Activated naive CD4-positive, alpha-beta T cell treated with anti-CD3 and anti-CD28 coated beads, Interleukin-2, amount 50 U/mL, for 72 hours (primary cell): ENCODE measurements around the gene CMTM2. TPM values are rescaled to one million over a fixed set of nuclear protein-coding genes. Genes with fewer than 3 reads are reported as not detected.
"Not testable (repeated sequence)": the region's sequence is repeated elsewhere in the genome, so short reads cannot be mapped to it uniquely, and the experiment has no call there.

Source experiments
- ATAC-seq, 2 donors: fragments of 150-1000 bp; cut with Tn5 transposase; 2 replicates each; pipeline ENCODE4 v1.10.0; 2021; ENCODE audit warnings: mild to moderate bottlenecking in 2 of 2, moderate library complexity in 2 of 2
- DNase-seq, 2 donors: peaks; one replicate each; pipeline ENCODE4 v3.0.0; 2021 to 2022; ENCODE audit warnings: low spot score in 2 of 2
- H3K27ac Mint-ChIP-seq, 2 donors: one replicate each; pipeline ENCODE4 v1.8.0; 2022; ENCODE audit warnings: mild to moderate bottlenecking in 2 of 2, mixed read lengths in 2 of 2
- H3K36me3 Mint-ChIP-seq, 2 donors: one replicate each; pipeline ENCODE4 v1.8.0; 2022; ENCODE audit warnings: mixed read lengths in 2 of 2
- H3K9me3 Mint-ChIP-seq, 2 donors: one replicate each; pipeline ENCODE4 v1.8.0; 2022; ENCODE audit warnings: mixed read lengths in 2 of 2
- total RNA-seq, 2 donors: library from RNA; stranded (reverse); gene quantifications; one replicate each; pipeline ENCODE4 v1.2.3, GENCODE V29; 2022

CMTM2 gene
- total RNA-seq, 2 donors from 2014 or later: 0.87 to 1.1 TPM

DNA sequence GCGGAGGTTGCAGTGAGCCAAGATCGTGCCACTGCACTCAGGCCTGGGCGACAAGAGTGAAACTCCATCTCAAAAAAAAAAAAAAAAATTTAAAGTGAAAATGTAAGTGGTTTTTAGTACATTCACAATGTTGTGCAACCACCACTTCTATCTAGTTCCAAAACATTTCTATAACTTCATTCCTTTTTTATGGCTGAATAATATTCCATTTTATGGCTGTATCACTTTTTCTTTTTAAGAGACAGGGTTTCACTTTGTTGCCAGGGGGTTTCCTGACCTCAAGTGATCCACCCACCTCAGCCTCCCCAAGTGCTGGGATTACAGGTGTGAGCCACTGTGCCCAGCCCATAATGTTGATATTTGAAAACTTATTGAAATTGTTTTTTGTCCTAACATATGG lies 13.6 kb downstream of the CMTM2 start:
- Mint-ChIP-seq H3K27ac (no peak overlapping the region), H3K9me3 (no peaks in the 10 kb centered on the region), H3K36me3 (no peaks in the 10 kb centered on the region)
- no peak for DNase-seq
- no peak for ATAC-seq

DNA sequence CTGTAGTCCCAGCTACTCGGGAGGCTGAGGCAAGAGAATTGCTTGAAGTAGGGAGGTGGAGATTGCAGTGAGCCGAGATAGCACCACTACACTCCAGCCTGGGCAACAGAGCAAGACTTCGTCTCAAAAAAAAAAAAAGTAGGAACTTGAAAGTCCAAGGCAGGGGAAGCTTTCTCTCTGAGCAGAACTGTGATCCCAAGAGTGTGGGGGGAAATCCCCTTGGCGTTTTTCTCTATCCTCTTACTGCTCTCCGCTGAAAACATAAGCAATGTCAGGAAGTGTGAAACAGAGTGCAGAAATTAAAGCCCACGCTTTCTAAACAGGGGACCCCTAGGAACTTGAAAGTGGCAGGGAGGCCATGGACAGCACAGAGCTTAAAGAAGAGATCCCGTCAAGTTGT lies 15.5 kb downstream of the CMTM2 start:
- DNase-seq: no peak
- Mint-ChIP-seq H3K27ac (peak overlapping the region in 1 of 2 donors; percentile 55), H3K9me3 (no peaks in the 10 kb centered on the region), H3K36me3 (no peaks in the 10 kb centered on the region)
- ATAC-seq: no peak

DNA sequence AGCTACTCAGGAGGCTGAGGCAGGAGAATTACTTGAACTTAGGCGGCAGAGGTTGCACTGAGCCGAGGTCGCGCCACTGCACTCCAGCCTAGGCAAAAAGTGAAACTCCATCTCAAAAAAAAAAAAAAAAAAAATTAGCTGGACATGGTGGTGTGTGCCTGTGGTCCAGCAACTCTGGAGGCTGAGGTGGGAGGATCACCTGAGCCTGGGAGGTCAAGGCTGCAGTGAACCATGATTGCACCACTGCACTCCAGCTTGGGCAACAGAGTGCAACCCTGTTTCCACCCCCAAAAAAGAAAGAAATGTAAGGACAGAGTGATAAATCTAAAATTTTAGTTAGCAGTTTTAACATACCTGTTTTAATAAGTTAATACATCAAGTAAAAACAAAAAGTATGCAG lies 17.3 kb downstream of the CMTM2 start:
- not testable (repeated sequence) for ATAC-seq, H3K9me3 Mint-ChIP-seq, DNase-seq, H3K27ac Mint-ChIP-seq
- H3K36me3 Mint-ChIP-seq: peaks cover 0 to 12% of the 10 kb centered on the region in 2 donors

DNA sequence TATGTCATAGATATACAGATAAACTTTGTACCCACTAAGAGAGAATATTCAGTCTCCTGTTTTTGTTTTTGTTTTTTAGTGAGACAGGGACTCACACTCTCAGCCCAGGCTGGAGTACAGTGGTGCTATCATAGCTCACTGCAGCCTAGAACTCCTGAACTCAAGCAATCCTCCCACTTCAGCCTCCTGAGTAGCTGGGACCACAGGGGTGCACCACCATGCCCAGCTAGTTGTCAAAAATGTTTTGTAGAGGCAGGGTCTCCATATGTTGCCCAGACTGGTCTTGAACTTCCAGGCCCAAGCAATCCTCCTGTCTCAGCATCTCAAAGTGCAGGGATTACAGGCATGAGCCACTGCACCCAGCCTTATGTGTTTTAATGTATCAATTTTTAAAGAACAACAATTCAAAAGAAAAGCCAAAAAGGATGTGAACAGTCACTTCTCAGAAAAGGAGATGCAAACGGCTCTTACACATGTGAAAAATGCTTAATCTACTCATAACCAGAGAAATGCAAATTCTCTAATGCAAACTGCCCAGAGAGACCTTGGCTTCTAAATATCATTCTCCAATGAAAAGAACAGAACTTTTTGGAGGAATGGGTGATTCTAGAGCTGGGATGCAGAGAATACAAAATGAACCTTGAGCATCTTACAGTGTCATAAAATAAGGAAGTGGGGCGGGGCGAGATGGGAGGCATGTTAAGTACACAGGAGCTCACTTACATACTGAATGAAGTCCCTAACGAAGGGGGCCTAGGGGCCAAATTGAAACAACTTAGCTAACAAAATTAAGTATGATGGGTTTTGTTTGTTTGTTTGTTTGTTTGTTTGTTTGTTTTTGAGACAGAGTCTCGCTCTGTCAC lies 18.0 kb downstream of the CMTM2 start:
- peaks cover 0 to 8% of the 10 kb centered on the region in 2 donors for H3K9me3 Mint-ChIP-seq
- DNase-seq (no peak), ATAC-seq (peak; percentile 36 to 82)
- peaks cover 0 to 17% of the 10 kb centered on the region in 2 donors for H3K36me3 Mint-ChIP-seq
- H3K27ac Mint-ChIP-seq: peak overlapping the region; percentile 20 to 31

DNA sequence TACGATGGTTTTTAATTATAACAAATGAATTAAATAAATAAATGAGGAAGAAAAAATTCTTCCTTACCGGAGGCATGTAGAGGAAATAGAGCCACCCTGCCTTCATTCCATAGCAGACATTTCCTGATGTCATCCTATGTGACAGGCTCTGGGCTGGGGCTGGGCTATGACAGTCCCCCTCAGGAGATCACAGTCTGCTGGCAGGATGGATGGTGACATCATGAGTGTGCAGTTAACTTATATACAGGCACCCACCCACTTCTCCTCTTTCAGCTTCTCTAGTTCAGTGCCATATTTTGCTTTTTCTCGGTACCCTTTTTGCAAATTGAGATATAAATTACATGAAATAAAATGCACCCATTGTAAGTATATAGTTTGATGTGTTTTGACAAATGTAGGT lies 18.8 kb downstream of the CMTM2 start:
- ATAC-seq (peak; percentile 50 to 63), DNase-seq (no peak)
- H3K27ac Mint-ChIP-seq: no peak overlapping the region
- H3K36me3 Mint-ChIP-seq: peaks cover 0 to 17% of the 10 kb centered on the region in 2 donors
- peaks cover 0 to 8% of the 10 kb centered on the region in 2 donors for H3K9me3 Mint-ChIP-seq

DNA sequence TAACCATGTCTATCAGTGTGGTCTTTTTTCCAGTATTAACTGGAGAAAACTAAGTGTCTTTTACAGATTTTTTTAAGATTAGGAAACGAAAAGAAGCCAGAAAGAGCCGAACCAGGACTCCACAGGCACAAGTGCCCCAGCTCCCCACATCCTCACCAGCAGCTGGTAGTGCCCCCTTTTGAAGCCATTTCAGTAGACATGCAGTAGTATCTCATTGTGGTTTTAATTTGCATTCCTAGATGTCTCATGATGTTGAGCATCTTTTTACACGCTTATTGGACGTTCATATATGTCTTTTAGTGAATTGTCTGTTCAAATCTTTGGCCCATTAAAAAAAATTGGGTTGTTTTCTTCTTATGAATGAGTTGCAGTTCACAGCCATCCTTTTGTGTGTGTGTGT lies 20.5 kb downstream of the CMTM2 start:
- Mint-ChIP-seq H3K36me3 (peaks cover 0 to 17% of the 10 kb centered on the region in 2 donors), H3K9me3 (peaks cover 0 to 8% of the 10 kb centered on the region in 2 donors), H3K27ac (no peak overlapping the region)
- DNase-seq (no peak), ATAC-seq (no peak)

DNA sequence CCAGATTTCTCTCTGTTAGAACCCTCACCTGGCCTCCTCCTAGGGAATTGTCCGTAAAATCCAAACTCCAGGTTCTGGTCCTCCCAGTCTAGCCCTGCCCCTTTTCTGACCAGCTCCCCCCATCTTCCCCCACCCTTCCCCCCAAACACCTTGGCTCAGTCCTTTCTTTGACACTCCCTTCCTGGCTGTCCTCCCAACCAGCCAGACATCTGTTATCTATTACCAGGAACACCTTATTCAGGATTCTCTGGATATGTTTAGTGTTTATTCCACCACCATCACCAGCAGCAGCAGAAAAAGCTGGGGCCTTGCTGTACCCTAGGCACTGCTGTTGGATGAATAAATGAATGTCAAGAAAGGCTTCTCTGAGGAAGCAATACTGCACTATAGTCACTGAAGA lies 21.2 kb downstream of the CMTM2 start:
- Mint-ChIP-seq H3K27ac (peak overlapping the region in 1 of 2 donors; percentile 45), H3K36me3 (peaks cover 0 to 17% of the 10 kb centered on the region in 2 donors)

DNA sequence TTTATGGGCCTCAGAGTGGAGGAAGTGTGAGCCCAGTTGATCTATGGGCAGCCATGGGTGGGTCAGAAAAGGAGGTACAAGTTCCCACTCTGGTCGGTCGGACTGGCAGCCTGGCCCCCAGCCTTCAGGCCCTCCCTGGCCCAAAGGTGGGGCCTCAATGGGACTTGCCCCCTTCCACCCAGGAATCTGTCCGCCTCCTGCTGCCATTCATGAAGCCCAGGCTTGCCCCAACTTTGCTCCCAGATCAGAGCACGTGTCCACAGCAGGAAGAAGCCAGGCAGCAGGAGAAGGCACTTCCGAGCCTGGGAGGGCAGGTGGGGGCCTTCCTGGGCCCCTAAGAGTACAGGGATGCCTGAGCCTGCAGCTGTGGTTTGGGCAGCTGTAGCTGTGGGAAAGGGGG lies 22.2 kb downstream of the CMTM2 start:
- no peak for DNase-seq

More for the DNA sequence above, 21.2 kb downstream of the CMTM2 start:
- no peak for ATAC-seq
- peaks cover 0 to 8% of the 10 kb centered on the region in 2 donors for H3K9me3 Mint-ChIP-seq
- no peak for DNase-seq

DNA sequence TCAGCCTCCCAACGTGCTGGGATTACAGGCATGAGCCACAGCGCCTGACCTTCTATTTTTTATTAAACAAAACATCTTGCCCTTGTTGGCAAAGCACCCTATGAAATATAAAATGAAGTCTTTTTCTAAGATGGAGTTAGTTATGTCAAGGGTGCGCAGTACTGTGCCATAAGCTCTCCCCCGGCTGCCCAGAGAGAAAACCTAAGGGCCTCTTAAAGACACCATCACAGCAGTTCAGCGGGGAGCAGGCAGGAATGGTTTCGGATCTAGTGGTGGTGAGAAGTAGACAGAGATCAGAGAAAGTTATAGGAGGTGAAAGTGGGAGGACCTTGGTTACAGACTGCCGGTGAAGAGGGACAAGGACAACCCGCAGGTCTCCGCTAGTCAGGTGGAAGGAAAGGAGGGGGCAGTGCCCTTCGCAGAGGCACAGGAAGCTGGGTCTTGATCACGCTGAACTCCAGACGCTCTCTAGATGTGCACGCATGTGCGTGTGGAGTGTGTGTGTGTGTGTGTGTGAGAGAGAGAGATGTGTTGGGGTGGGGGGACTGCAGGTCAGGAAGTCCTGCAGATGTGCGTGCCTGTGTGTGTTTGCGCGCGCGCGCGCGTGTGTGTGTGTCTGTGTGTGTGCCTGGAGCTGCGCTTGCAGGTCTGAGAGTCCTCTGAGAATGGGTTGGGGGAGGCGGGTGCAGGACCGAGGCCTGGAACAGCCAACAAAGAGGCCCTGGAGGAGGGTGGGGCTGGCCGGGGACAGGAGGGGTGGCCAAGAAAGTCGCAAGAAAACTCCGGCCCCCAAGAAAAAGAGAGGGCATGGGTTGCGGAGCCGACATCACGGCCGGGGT lies 24.5 kb downstream of the CMTM2 start:
- DNase-seq: peak; percentile 66 to 76
- Mint-ChIP-seq H3K9me3 (peaks cover 0 to 8% of the 10 kb centered on the region in 2 donors), H3K27ac (peak overlapping the region; percentile 44 to 92), H3K36me3 (peaks cover 0 to 17% of the 10 kb centered on the region in 2 donors)
- peak; percentile 64 to 72 for ATAC-seq

More for the DNA sequence above, 22.2 kb downstream of the CMTM2 start:
- Mint-ChIP-seq H3K27ac (no peak overlapping the region), H3K9me3 (peaks cover 0 to 8% of the 10 kb centered on the region in 2 donors), H3K36me3 (peaks cover 0 to 17% of the 10 kb centered on the region in 2 donors)
- no peak for ATAC-seq

DNA sequence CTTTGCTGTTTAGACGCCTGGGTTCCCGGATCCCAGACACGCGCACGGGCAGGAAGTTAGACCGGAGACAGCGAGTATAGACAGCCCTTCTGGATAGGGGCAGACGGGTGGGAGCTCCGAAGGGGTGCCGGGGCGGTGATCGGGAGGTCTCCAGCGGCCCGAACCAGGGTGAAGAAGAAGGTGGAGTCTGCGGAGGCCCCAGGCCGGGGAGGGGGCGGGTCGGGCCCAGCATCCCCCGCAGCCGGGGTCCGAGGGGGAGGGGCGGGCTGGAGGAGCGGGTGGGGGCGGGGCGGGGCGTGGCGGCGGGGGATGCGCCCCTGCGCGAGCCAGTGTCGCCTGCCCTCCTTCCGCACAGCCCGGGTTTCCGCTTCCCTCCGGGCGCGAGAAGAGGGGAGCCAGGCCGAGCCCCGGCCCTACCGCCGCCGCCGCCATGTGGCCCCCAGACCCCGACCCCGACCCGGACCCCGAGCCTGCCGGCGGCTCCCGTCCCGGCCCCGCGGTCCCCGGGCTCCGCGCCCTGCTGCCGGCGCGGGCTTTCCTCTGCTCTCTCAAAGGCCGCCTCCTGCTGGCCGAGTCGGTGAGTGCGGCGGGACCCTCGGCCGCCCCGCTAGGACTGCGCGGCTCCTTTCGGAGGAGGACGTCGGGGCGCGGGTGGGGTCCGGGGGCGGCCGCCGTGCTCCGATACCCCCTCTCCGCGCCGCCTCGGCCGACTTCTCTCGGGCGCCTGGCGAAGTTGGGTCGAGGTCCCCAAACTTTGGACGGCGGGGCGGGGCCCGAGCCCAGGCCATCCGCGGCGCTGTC lies 25.3 kb downstream of the CMTM2 start, which contains the start of gene CMTM3:
TSS of gene CMTM3 (plus strand) at position 329 of the 801 bp plus-strand sequence. CDS start at position 431, 102 bp downstream.
- ATAC-seq (peak; percentile 50 to 70), DNase-seq (peak; percentile 81 to 85)
- H3K36me3 Mint-ChIP-seq: peaks cover 0 to 17% of the 10 kb centered on the region in 2 donors
- peak within 1 kb of the TSS; percentile 44 to 92 for H3K27ac Mint-ChIP-seq
- H3K9me3 Mint-ChIP-seq: peaks cover 0 to 8% of the 10 kb centered on the region in 2 donors

DNA sequence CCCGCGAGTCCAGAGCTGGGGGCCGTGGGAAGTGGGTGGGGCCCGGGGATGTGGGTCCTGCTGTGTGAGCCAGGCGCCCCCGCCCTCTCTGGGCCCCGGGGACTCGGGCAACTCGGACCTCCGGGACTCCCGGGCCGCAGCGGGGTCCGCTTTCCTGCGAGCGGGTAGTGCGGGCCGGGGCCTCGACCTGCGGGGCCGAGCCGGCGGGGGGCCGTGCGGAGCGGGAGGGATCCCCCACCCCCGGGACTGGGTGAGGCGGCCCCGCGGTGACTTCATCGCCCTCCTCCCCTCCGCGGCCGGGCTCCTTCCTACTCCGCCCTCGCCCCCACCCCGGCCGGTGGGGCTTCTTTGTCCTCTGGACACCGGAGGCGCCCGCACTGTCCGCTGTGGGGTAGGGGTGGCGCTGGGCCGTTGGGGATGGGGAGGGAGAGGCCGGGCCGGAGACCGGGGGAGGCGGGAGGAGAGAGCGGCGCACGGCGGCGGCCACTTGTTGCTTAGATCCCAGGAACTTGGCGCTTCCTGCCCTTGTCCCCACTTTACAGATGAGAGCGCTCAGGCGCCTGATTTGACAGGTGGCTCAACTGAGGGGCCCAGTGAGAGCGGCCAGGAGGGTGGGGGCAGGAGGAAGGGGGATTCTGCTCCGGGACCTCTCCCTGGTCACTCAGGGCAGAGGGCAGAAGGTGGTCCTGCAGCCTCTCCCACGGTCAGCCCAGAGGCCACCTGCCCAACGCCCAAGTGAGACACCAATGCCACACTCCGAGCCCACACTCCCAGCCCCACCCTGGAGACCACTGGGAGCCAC lies 26.1 kb downstream of the CMTM2 start:
- DNase-seq (peak; percentile 40 to 73), ATAC-seq (peak; percentile 8 to 40)
- peaks cover 5 to 16% of the 10 kb centered on the region in 2 donors for H3K36me3 Mint-ChIP-seq
- peaks cover 0 to 8% of the 10 kb centered on the region in 2 donors for H3K9me3 Mint-ChIP-seq
- peak overlapping the region; percentile 60 to 84 for H3K27ac Mint-ChIP-seq

DNA sequence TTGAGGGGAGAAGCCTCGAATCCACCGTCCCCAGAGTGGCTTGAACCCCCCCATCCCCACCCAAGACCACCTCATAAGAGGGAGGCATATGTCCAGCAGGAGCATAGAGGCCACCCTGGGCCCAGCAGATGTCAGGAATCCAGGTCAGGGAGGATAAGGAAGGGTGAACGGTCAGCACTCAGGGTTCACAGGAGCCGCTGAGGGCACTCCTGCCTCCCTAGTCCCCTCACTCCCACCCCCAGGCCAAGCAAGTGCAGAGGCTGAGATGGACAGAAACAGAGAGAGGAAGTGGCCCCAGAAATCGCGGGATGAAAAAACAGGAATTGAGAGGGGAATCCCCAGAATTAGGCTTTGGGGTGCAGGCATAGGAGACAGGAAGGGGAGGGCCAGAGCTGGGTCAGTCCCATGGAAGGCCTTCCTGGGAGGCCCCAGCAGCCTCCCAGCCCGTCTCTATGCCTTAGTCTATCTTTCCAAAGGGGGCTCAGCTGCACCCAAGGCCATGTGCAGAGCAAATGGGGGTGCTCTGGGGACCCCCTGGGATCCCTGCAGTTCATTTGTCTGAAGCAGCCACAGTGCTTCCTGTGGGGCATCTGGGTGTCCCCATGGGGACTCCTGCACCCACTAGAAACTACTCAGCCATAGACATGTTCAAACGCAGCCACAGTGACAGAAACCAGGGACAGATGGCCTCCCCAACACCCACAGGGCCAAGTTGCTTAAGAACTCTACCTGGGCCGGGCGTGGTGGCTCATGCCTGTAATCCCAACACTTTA lies 26.9 kb downstream of the CMTM2 start:
- Mint-ChIP-seq H3K36me3 (peaks cover 5 to 8% of the 10 kb centered on the region in 2 donors), H3K9me3 (peaks cover 0 to under 1% of the 10 kb centered on the region in 2 donors), H3K27ac (peak overlapping the region; percentile 60 to 84)
- peak in 1 of 2 donors; percentile 24 for ATAC-seq
- DNase-seq: peak in 1 of 2 donors; percentile 65

DNA sequence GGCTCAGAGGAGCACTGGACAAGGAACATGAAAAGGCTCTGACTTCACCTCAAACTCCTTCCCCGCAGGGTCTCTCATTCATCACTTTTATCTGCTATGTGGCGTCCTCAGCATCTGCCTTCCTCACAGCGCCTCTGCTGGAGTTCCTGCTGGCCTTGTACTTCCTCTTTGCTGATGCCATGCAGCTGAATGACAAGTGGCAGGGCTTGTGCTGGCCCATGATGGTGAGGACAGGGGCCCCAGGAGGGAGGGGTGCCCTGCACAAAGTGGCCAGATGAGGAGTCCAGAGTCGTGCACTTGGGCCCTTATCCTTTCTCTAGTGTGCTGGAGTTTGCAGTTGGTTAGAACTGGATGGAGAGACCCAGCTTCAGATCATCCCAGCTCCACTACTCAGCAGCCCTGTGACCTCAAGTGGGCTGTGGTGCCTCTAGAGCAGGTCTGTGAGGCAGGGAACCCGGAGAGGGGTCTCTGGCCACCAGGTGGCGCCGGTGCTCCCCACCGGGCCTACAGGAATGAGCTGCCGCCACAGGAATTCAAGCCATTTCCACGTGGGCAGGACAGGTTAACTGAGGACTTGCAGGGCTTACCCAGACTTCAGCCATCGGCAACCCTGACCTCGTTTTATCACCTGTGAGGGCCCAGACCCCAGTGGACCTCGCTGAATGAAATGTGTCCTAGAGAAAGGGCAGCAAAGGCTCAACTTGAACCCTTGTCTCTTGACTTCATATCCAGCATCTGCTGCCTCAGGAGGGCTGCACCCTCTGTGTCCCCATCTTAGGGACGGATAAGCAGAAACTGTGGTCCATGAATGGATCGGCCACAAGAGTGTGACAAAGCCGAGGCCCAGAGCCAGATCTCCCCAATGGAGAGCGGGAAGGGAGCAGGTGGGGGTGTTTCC lies 29.2 kb downstream of the CMTM2 start:
- Mint-ChIP-seq H3K27ac (peak overlapping the region in 1 of 2 donors; percentile 29), H3K36me3 (peaks cover 5% of the 10 kb centered on the region in 2 donors), H3K9me3 (no peaks in the 10 kb centered on the region)
- DNase-seq: peak; percentile 81 to 92
- ATAC-seq: peak; percentile 35 to 55

DNA sequence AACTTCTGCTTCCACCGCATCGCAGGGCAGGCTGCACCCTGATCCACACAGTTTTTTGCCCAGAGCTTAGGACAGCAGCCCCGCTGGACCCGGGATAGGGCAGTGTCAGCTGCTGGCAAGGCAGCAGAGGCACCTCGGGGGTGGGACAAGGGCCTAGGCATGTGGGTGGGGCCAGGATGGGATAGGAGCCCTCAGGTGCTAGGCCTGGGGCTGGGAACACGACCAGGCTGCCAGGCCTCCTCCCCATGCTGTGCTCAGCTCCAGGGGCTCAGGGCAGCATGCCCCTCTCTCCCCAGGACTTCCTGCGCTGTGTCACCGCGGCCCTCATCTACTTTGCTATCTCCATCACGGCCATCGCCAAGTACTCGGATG lies 29.9 kb downstream of the CMTM2 start:
- H3K36me3 Mint-ChIP-seq: peaks cover 5% of the 10 kb centered on the region in 2 donors
- ATAC-seq: no peak
- no peak for DNase-seq
- H3K9me3 Mint-ChIP-seq: no peaks in the 10 kb centered on the region
- H3K27ac Mint-ChIP-seq: peak overlapping the region in 1 of 2 donors; percentile 29
